Thoracic aorta (tissue), 2 donors: ENCODE results near the gene HNRNPA2B1. TPM values are rescaled to one million over a fixed set of nuclear protein-coding genes. Genes with fewer than 3 reads are reported as not detected.
A peak's percentile ranks its signal among the peaks of the same experiment; 100 is the strongest.

Experiments
- ATAC-seq: fragments of 150-250 bp; one replicate; pipeline ENCODE4 v1.8.0; 2017; ENCODE audit warnings: low read depth; ENCODE audit not compliant: insufficient number of reproducible peaks, low FRiP score
- DNase-seq: peaks from one replicate; pipeline ENCODE4 v3.0.0-alpha.2; 2020; ENCODE audit warnings: low spot score
- H3K27ac ChIP-seq, 2 donors: fragments of 200-600 bp; sonication (generic); 1 replicate in 1 of 2; 2 replicates in 1 of 2; pipeline ENCODE4 v1.5.1; 2016; ENCODE audit warnings: mild to moderate bottlenecking in 2 of 2, moderate library complexity in 2 of 2
- H3K27me3 ChIP-seq: fragments of 200-600 bp; sonication (generic); replicated peaks from 2 replicates; pipeline ENCODE4 v1.6.0; 2016; ENCODE audit warnings: mild to moderate bottlenecking; ENCODE audit not compliant: insufficient read depth
- H3K36me3 ChIP-seq: fragments of 200-600 bp; sonication (generic); one replicate; pipeline ENCODE4 v1.5.1; 2016
- H3K4me1 ChIP-seq, 2 donors: fragments of 200-600 bp; sonication (generic); 1 replicate in 1 of 2; 2 replicates in 1 of 2; pipeline versions ENCODE4 v1.5.1 to v1.6.0; 2016; ENCODE audit warnings: low read depth in 2 of 2, mild to moderate bottlenecking in 1 of 2; ENCODE audit not compliant: control insufficient read depth in 1 of 2
- H3K4me3 ChIP-seq: fragments of 200-600 bp; sonication (generic); 2 replicates; pipeline ENCODE4 v1.5.1; 2016; ENCODE audit warnings: mild to moderate bottlenecking
- H3K9me3 ChIP-seq: fragments of 200-600 bp; sonication (generic); 2 replicates; pipeline ENCODE4 v1.5.1; 2016
- CTCF ChIP-seq: fragments of 200-600 bp; sonication (generic); IDR thresholded peaks from one replicate; pipeline ENCODE4 v1.5.1; 2019; ENCODE audit warnings: antibody characterized with exemption
- total RNA-seq, 2 donors: library from RNA; depleted of rRNA; stranded (reverse); fragments of >200 nt; gene quantifications; one replicate each; pipeline versions ENCODE4 v1.1.0 to v1.2.3, GENCODE V29; 2016

HNRNPA2B1 gene
- total RNA-seq, 2 donors from 2014 or later: 142 to 204 TPM

GRCh38 chr7:26212921-26213718, 12.6 kb upstream of the HNRNPA2B1 start:
- Histone ChIP-seq H3K9me3 (no peaks in the 10 kb centered on the region), H3K4me3 (no peak overlapping the region), H3K27ac (no peak overlapping the region), H3K4me1 (no peaks in the 10 kb centered on the region), H3K27me3 (no peaks in the 10 kb centered on the region), H3K36me3 (peaks cover 12% of the 10 kb centered on the region)
- ATAC-seq (no peak), DNase-seq (no peak)
- TF ChIP-seq CTCF: no peak

- no peaks in the 10 kb centered on the region for H3K9me3 ChIP-seq
- no peak overlapping the region for H3K4me3 ChIP-seq
- no peaks in the 10 kb centered on the region for H3K27me3 ChIP-seq
- no peak for TF ChIP-seq CTCF
- H3K36me3 ChIP-seq: peaks cover 19% of the 10 kb centered on the region
- ATAC-seq (no peak), DNase-seq (no peak)
- H3K27ac ChIP-seq: no peak overlapping the region
- H3K4me1 ChIP-seq: peaks cover 20 to 24% of the 10 kb centered on the region in 2 donors
Observed at GRCh38 chr7:26208040-26208439, 7.5 kb upstream of the HNRNPA2B1 start.

- Histone ChIP-seq H3K27ac (no peak overlapping the region), H3K27me3 (no peaks in the 10 kb centered on the region), H3K4me3 (peak overlapping the region; percentile 98), H3K9me3 (no peaks in the 10 kb centered on the region), H3K4me1 (peaks cover 23 to 27% of the 10 kb centered on the region in 2 donors), H3K36me3 (peaks cover 5% of the 10 kb centered on the region)
- DNase-seq: no peak
- no peak for TF ChIP-seq CTCF
- no peak for ATAC-seq
Observed at GRCh38 chr7:26203016-26203415, 2.5 kb upstream of the HNRNPA2B1 start.

- no peaks in the 10 kb centered on the region for H3K9me3 ChIP-seq
- H3K4me1 ChIP-seq: peaks cover 27 to 32% of the 10 kb centered on the region in 2 donors
- ATAC-seq (no peak), DNase-seq (no peak)
- H3K27ac ChIP-seq: peak overlapping the region; percentile 99 to 100
- H3K27me3 ChIP-seq: no peaks in the 10 kb centered on the region
- H3K4me3 ChIP-seq: peak overlapping the region; percentile 98
- TF ChIP-seq CTCF: no peak
- peaks cover under 1% of the 10 kb centered on the region for H3K36me3 ChIP-seq
Observed at GRCh38 chr7:26202019-26202990, 1.8 kb upstream of the HNRNPA2B1 start.
